ENCODE results near the gene COL4A2. TPM values are rescaled to one million over a fixed set of nuclear protein-coding genes. Genes with fewer than 3 reads are reported as not detected.

Gene COL4A2
- total RNA-seq, 4 donors from 2014 or later, result 75.1 to 322 (median 115) TPM

GRCh38 chr13:110266431-110266809 is 40.7 kb upstream of the COL4A2 start:
- TF ChIP-seq EP300 (IDR thresholded peaks at IDR 0.05; ENCODE audit: low read depth) (no peak), POLR2A (IDR thresholded peaks at IDR 0.05) (no peak), POLR2AphosphoS5 (IDR thresholded peaks at IDR 0.05) (no peak), CTCF (IDR thresholded peaks at IDR 0.05) (no peak)

GRCh38 chr13:110266983-110267382 is 40.1 kb upstream of the COL4A2 start:
- H3K4me1 ChIP-seq, result peaks cover 11 to 28% (median 27%) of the 10 kb centered on the region in 4 donors
- in situ Hi-C loops (cut with MboI; ENCODE audit: low pct_ligation_motif_present in 1 of 4, low pct_unique_long_range_greater_than_20kb in 1 of 4, low sequenced_read_pairs in 3 of 4), result no loop called here

More at GRCh38 chr13:110266431-110266809, 40.7 kb upstream of the COL4A2 start:
- no peaks in the 10 kb centered on the region for H3K9me3 ChIP-seq
- in situ Hi-C loops (cut with MboI; ENCODE audit: low pct_ligation_motif_present in 1 of 4, low pct_unique_long_range_greater_than_20kb in 1 of 4, low sequenced_read_pairs in 3 of 4), result no loop called here
- DNase-seq, result no peak
- 76 to 92% methylated on average over 2 to 8 of the region's 8 CpGs for WGBS, 2 donors (ENCODE audit: low coverage in 1 of 2)
- H3K27me3 ChIP-seq, result no peaks in the 10 kb centered on the region
- no peaks in the 10 kb centered on the region for H3K36me3 ChIP-seq
- peak overlapping the region; percentile 8 to 70 (median 66) for H3K27ac ChIP-seq
- H3K4me3 ChIP-seq, result no peak overlapping the region
- peaks cover 14 to 34% (median 29%) of the 10 kb centered on the region in 4 donors for H3K4me1 ChIP-seq
- intact Hi-C loops (cut with DNase I; ENCODE audit: low total_unique reads), result no loop called here

GRCh38 chr13:110268061-110268460 is 39.0 kb upstream of the COL4A2 start:
- intact Hi-C loops (cut with DNase I; ENCODE audit: low total_unique reads), result no loop called here
- no peaks in the 10 kb centered on the region for H3K27me3 ChIP-seq
- no peak for DNase-seq
- H3K4me1 ChIP-seq, result peaks cover 6 to 19% (median 16%) of the 10 kb centered on the region in 4 donors
- no peaks in the 10 kb centered on the region for H3K36me3 ChIP-seq
- in situ Hi-C loops (cut with MboI; ENCODE audit: low pct_ligation_motif_present in 1 of 4, low pct_unique_long_range_greater_than_20kb in 1 of 4, low sequenced_read_pairs in 3 of 4), result no loop called here
- no peak overlapping the region for H3K4me3 ChIP-seq
- no peaks in the 10 kb centered on the region for H3K9me3 ChIP-seq
- 72 to 77% methylated on average over 6 of the region's 6 CpGs for WGBS, 2 donors (ENCODE audit: low coverage in 1 of 2)
- H3K27ac ChIP-seq, result peak overlapping the region in 1 of 4 donors; percentile 24
- TF ChIP-seq CTCF (IDR thresholded peaks at IDR 0.05) (no peak), EP300 (IDR thresholded peaks at IDR 0.05; ENCODE audit: low read depth) (no peak), POLR2A (IDR thresholded peaks at IDR 0.05) (no peak), POLR2AphosphoS5 (IDR thresholded peaks at IDR 0.05) (no peak)

More at GRCh38 chr13:110266983-110267382, 40.1 kb upstream of the COL4A2 start:
- TF ChIP-seq POLR2A (IDR thresholded peaks at IDR 0.05) (no peak), POLR2AphosphoS5 (IDR thresholded peaks at IDR 0.05) (no peak)
- no peaks in the 10 kb centered on the region for H3K36me3 ChIP-seq
- intact Hi-C loops (cut with DNase I; ENCODE audit: low total_unique reads), result no loop called here
- no peaks in the 10 kb centered on the region for H3K27me3 ChIP-seq
- H3K9me3 ChIP-seq, result no peaks in the 10 kb centered on the region
- no peak overlapping the region for H3K4me3 ChIP-seq
- 77% methylated on average over 10 of the region's 10 CpGs; no CpG with 5 or more reads in 1 of the 2 donors for whole genome bisulfite sequencing, 2 donors (ENCODE audit: low coverage in 1 of 2)
- H3K27ac ChIP-seq, result peak overlapping the region in 2 of 4 donors; percentile 66 to 70
- DNase-seq, result no peak

GRCh38 chr13:110268576-110269185 is 38.4 kb upstream of the COL4A2 start:
- Histone ChIP-seq H3K4me1 (peaks cover 5 to 13% (median 11%) of the 10 kb centered on the region in 4 donors), H3K27me3 (no peaks in the 10 kb centered on the region), H3K9me3 (no peaks in the 10 kb centered on the region), H3K36me3 (no peaks in the 10 kb centered on the region), H3K4me3 (no peak overlapping the region), H3K27ac (peak overlapping the region in 1 of 4 donors; percentile 24)
- TF ChIP-seq CTCF (IDR thresholded peaks at IDR 0.05) (no peak), POLR2AphosphoS5 (IDR thresholded peaks at IDR 0.05) (no peak), POLR2A (IDR thresholded peaks at IDR 0.05) (no peak), EP300 (IDR thresholded peaks at IDR 0.05; ENCODE audit: low read depth) (no peak)
- in situ Hi-C loops (cut with MboI; ENCODE audit: low pct_ligation_motif_present in 1 of 4, low pct_unique_long_range_greater_than_20kb in 1 of 4, low sequenced_read_pairs in 3 of 4), result no loop called here
- intact Hi-C loops (cut with DNase I; ENCODE audit: low total_unique reads), result no loop called here
- DNase-seq, result no peak
- WGBS, 2 donors (ENCODE audit: low coverage in 1 of 2), result 79 to 87% methylated on average over 9 to 16 of the region's 16 CpGs

Data from transverse colon (tissue), 4 donors.